ENCODE measurements around the gene GPR107.

DNA sequence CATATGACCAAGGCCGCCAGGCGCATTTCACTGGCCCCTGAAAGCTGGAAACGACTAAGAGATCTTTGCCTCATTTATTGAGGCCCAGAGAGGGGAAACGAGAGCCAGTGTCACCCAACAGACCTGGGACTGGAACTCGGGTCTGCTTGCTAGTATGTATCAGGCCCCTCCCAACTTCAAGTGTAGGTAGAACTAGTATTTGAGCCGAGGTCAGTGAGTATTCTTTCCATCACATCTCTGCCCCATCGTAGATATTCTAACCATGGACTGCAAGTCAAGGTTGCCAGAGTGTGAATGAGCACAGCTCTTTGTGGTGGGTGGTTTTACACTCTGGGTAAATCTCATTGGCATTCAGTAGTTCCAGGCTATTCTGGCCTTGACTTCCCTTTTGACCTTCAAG is 42.2 kb downstream of the GPR107 start:
- TF ChIP-seq, protein P1, sequence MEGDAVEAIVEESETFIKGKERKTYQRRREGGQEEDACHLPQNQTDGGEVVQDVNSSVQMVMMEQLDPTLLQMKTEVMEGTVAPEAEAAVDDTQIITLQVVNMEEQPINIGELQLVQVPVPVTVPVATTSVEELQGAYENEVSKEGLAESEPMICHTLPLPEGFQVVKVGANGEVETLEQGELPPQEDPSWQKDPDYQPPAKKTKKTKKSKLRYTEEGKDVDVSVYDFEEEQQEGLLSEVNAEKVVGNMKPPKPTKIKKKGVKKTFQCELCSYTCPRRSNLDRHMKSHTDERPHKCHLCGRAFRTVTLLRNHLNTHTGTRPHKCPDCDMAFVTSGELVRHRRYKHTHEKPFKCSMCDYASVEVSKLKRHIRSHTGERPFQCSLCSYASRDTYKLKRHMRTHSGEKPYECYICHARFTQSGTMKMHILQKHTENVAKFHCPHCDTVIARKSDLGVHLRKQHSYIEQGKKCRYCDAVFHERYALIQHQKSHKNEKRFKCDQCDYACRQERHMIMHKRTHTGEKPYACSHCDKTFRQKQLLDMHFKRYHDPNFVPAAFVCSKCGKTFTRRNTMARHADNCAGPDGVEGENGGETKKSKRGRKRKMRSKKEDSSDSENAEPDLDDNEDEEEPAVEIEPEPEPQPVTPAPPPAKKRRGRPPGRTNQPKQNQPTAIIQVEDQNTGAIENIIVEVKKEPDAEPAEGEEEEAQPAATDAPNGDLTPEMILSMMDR (IDR thresholded peaks at IDR 0.05), result no peak
- no peak for TF ChIP-seq EP300 (IDR thresholded peaks at IDR 0.05)

Data from A549 (cell line).